ENCODE results near the gene MOB3B. TPM values are rescaled to one million over a fixed set of nuclear protein-coding genes. Genes with fewer than 3 reads are reported as not detected.

MOB3B gene
- total RNA-seq, 1 experiment from 2014 or later, result 2.6 TPM

DNA sequence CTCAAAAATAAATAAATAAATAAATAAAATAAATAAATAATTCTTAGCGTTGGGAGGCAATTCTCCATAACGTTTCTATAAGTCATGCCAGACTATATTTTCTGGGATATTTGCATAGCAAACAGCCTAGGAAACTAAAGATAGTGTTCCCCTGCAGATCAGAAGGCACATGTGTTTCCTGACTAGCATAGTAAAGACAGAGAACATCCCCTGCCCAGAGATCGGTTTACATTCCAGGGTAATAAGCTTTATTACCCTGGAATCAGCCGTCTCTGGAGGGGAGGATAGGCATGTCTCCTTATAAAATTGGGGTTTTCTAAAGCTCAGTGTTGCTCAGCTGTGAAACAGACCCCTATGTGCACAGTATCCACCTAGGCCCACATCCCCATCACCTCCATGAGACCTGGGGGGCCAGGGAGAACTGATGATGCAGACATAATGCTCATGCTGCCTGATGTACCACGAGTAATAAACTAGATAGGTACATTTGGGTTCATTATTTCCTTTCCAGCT lies 42.4 kb downstream of the MOB3B start:
- CTCF ChIA-PET, result no interaction called here
- POLR2A ChIA-PET (ENCODE audit: unreplicated experiment), result no interaction called here

DNA sequence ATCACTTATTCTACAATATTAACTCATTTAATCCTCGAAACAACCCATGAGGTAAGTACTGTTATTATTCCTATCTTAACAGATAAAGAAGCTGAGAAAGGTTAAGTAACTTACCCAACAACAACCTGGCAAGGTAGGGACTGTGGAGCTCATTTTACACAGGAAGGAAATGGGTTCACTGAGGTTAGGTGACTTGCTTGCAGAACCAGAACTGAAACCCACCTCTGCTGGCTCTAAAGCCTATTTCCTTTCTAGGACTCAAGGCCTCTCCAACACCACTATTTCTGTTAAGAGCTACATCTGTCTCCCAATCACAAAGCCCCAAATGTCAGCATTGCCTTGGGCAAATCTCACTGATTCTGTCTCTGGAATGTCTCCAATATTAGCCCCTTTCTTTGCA lies 44.5 kb downstream of the MOB3B start:
- no peak for ATAC-seq
- no peaks in the 10 kb centered on the region for H3K79me2 ChIP-seq (ENCODE audit: low read length)

More for the DNA sequence above, 42.4 kb downstream of the MOB3B start:
- Histone ChIP-seq H3K27ac (ENCODE audit: low read length) (no peak overlapping the region), H3K27me3 (ENCODE audit: low read length) (no peaks in the 10 kb centered on the region), H3K36me3 (ENCODE audit: low read depth, low read length) (no peaks in the 10 kb centered on the region), H4K20me1 (ENCODE audit: low read length) (no peaks in the 10 kb centered on the region), H3K9me3 (ENCODE audit: low read length) (no peaks in the 10 kb centered on the region), H3K79me2 (ENCODE audit: low read length) (no peaks in the 10 kb centered on the region), H2AFZ (ENCODE audit: low read length) (no peak overlapping the region), H3K9me2 (replicated peaks; ENCODE audit: low read length) (no peaks in the 10 kb centered on the region), H3F3A (ENCODE audit: low read length, unreplicated experiment) (no peaks in the 10 kb centered on the region), H3K4me1 (ENCODE audit: insufficient read depth, low read length) (no peaks in the 10 kb centered on the region), H3K4me3 (ENCODE audit: low read length) (no peak overlapping the region), H3K9ac (ENCODE audit: low read length) (no peak overlapping the region), H3K4me2 (ENCODE audit: low read length) (no peak overlapping the region)
- DNase-seq, result no peak
- TF ChIP-seq, protein P1, sequence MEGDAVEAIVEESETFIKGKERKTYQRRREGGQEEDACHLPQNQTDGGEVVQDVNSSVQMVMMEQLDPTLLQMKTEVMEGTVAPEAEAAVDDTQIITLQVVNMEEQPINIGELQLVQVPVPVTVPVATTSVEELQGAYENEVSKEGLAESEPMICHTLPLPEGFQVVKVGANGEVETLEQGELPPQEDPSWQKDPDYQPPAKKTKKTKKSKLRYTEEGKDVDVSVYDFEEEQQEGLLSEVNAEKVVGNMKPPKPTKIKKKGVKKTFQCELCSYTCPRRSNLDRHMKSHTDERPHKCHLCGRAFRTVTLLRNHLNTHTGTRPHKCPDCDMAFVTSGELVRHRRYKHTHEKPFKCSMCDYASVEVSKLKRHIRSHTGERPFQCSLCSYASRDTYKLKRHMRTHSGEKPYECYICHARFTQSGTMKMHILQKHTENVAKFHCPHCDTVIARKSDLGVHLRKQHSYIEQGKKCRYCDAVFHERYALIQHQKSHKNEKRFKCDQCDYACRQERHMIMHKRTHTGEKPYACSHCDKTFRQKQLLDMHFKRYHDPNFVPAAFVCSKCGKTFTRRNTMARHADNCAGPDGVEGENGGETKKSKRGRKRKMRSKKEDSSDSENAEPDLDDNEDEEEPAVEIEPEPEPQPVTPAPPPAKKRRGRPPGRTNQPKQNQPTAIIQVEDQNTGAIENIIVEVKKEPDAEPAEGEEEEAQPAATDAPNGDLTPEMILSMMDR (conservative IDR thresholded peaks at IDR 0.05; ENCODE audit: low read depth, low read length), result no peak
- TF ChIP-seq EZH2 (IDR thresholded peaks at IDR 0.05; ENCODE audit: low read length, unreplicated experiment) (no peak), EZH2phosphoT487 (IDR thresholded peaks at IDR 0.05; ENCODE audit: borderline replicate concordance, low read length) (no peak)
- intact Hi-C loops (cut with micrococcal nuclease), result no loop called here
- no peak for ATAC-seq
- BruUV-seq (replicated peaks), result no TSS peak

DNA sequence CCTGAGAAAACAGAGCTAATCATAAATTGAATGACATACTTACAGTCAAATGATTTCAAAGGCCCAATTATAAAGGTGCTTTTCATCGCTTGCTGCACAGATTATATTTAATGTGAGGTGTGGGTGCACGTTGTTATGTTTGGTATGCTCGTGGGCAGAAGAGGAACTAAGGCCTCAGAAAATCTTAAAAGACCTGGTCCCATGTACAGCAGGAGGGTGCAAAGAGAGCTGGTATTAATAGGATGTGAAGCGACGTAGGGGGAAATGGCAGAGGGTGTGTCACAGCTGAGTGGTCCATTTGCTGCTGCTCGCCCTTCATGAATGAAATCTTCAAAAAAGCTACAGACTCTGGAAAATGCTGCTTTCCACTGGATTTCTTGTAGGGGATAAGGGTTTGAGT lies 46.0 kb downstream of the MOB3B start:
- ChIA-PET POLR2A (ENCODE audit: unreplicated experiment) (no interaction called here), CTCF (no interaction called here)
- H3K79me2 ChIP-seq (ENCODE audit: low read length), result no peaks in the 10 kb centered on the region
- H3K27me3 ChIP-seq (ENCODE audit: low read length), result no peaks in the 10 kb centered on the region
- no peaks in the 10 kb centered on the region for H4K20me1 ChIP-seq (ENCODE audit: low read length)
- no peak overlapping the region for H3K9ac ChIP-seq (ENCODE audit: low read length)
- no peak overlapping the region for H2AFZ ChIP-seq (ENCODE audit: low read length)
- H3K9me3 ChIP-seq (ENCODE audit: low read length), result no peaks in the 10 kb centered on the region
- DNase-seq (no peak), ATAC-seq (no peak)
- no peak overlapping the region for H3K4me3 ChIP-seq (ENCODE audit: low read length)
- H3F3A ChIP-seq (ENCODE audit: low read length, unreplicated experiment), result no peaks in the 10 kb centered on the region
- H3K27ac ChIP-seq (ENCODE audit: low read length), result no peak overlapping the region
- TF ChIP-seq EZH2 (IDR thresholded peaks at IDR 0.05; ENCODE audit: low read length, unreplicated experiment) (no peak), EZH2phosphoT487 (IDR thresholded peaks at IDR 0.05; ENCODE audit: borderline replicate concordance, low read length) (no peak)
- TF ChIP-seq, protein P1 (conservative IDR thresholded peaks at IDR 0.05; ENCODE audit: low read depth, low read length), result no peak
- no peaks in the 10 kb centered on the region for H3K36me3 ChIP-seq (ENCODE audit: low read depth, low read length)
- BruUV-seq (replicated peaks), result no TSS peak
- no peaks in the 10 kb centered on the region for H3K4me1 ChIP-seq (ENCODE audit: insufficient read depth, low read length)
- intact Hi-C loops (cut with micrococcal nuclease), result no loop called here
- no peak overlapping the region for H3K4me2 ChIP-seq (ENCODE audit: low read length)
- H3K9me2 ChIP-seq (replicated peaks; ENCODE audit: low read length), result no peaks in the 10 kb centered on the region

More for the DNA sequence above, 44.5 kb downstream of the MOB3B start:
- no peaks in the 10 kb centered on the region for H3F3A ChIP-seq (ENCODE audit: low read length, unreplicated experiment)
- BruUV-seq (replicated peaks), result no TSS peak
- H3K4me3 ChIP-seq (ENCODE audit: low read length), result no peak overlapping the region
- H3K9me2 ChIP-seq (replicated peaks; ENCODE audit: low read length), result no peaks in the 10 kb centered on the region
- ChIA-PET CTCF (no interaction called here), POLR2A (ENCODE audit: unreplicated experiment) (no interaction called here)
- TF ChIP-seq EZH2 (IDR thresholded peaks at IDR 0.05; ENCODE audit: low read length, unreplicated experiment), result no peak
- TF ChIP-seq, protein P1 (conservative IDR thresholded peaks at IDR 0.05; ENCODE audit: low read depth, low read length), result no peak
- TF ChIP-seq EZH2phosphoT487 (IDR thresholded peaks at IDR 0.05; ENCODE audit: borderline replicate concordance, low read length), result no peak
- intact Hi-C loops (cut with micrococcal nuclease), result no loop called here
- H3K9ac ChIP-seq (ENCODE audit: low read length), result no peak overlapping the region
- H2AFZ ChIP-seq (ENCODE audit: low read length), result no peak overlapping the region
- no peak for DNase-seq
- no peak overlapping the region for H3K27ac ChIP-seq (ENCODE audit: low read length)
- H4K20me1 ChIP-seq (ENCODE audit: low read length), result no peaks in the 10 kb centered on the region
- no peaks in the 10 kb centered on the region for H3K4me1 ChIP-seq (ENCODE audit: insufficient read depth, low read length)
- no peak overlapping the region for H3K4me2 ChIP-seq (ENCODE audit: low read length)
- no peaks in the 10 kb centered on the region for H3K9me3 ChIP-seq (ENCODE audit: low read length)
- H3K27me3 ChIP-seq (ENCODE audit: low read length), result no peaks in the 10 kb centered on the region
- H3K36me3 ChIP-seq (ENCODE audit: low read depth, low read length), result no peaks in the 10 kb centered on the region

Measured in PC-3 (cell line).